Prostate gland (tissue), 2 donors: ENCODE results near the gene ADAMTS17.

Experiments
- CTCF ChIP-seq, 4 experiments: fragments of 200-600 bp in 2 of 4; fragments of 450-650 bp in 2 of 4; sonication (generic) in 2 of 4; IDR thresholded peaks; 1 replicate in 3 of 4; 2 replicates in 1 of 4; pipeline ENCODE4 v1.5.1; 2016 to 2019; ENCODE audit warnings: antibody characterized with exemption in 4 of 4, mild to moderate bottlenecking in 2 of 4, moderate library complexity in 2 of 4
- POLR2A ChIP-seq: fragments of 450-650 bp; IDR thresholded peaks from one replicate; pipeline ENCODE4 v1.6.1; 2016; ENCODE audit warnings: antibody characterized with exemption, mild to moderate bottlenecking

DNA sequence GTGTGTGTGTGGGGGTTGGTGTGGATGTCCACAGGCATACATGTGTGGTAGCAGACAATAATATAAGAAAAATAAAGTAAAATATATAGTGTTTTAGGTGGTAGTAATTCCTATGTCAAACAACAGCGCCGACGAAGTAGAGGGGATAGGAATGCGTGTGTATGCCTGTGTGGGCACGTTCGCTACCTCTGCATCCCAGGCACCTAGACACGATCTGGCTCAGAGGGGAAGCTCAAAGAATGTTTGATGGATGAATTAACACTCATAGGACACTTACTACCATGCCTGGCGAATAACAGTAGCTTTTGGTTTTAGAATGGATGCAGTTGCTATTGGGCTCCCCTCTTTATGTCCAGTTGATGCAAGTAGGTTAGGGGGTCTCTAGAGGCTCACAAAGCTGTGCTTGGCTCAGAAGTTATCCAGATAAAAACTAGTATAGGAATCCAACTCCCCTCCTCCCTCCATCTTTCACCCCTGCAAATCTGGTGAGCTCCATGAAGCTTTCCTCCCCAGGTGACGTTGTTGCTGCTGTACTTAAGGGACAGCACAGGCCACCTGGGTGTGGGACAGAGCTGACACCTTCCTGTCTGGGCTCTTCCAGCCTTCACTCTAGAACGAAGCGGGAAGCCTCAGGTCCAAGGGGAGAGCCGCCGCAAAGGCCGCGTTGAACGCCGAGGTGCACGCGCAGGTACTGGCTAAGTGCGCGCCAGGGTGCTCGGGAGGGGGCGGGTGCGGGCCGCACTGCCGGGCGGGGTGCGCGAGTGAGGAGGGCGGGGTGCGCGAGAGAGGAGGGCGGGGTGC lies 415.9 kb downstream of the ADAMTS17 start:
- TF ChIP-seq POLR2A, result no peak
- TF ChIP-seq CTCF (IDR thresholded peaks at IDR 0.05), result no peak
